Left kidney (tissue), 2 donors: ENCODE results near the gene TRIP4. TPM values are rescaled to one million over a fixed set of nuclear protein-coding genes. Genes with fewer than 3 reads are reported as not detected.

Experiments
- DNase-seq: peaks from one replicate; pipeline ENCODE4 v3.0.0-alpha.2; 2013
- polyA plus RNA-seq: library from polyadenylated mRNA; unstranded; fragments of 120-200 nt; gene quantifications from one replicate; pipeline ENCODE4 v1.2.1, GENCODE V29; 2013; ENCODE audit not compliant: insufficient read length

TRIP4 gene
- polyA plus RNA-seq, 1 donor, result 51.2 TPM

DNA sequence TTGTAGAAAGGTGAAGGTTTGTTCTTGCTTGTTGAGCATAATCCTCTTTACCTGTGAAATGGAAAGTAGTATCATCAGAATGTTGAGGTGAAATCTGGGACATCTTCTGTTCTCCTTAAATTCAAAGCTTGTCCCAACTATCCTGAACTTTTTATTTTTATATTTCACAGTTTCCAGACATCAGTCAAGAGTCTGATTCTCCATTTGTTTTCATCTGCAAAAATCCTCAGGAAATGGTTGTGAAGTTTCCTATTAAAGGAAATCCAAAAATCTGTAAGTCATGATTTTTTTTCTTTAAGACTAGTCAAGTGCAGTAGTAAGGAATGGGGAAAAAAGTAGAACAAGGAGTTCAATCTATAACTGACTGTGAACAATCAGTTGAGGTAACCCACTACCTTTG is 57.2 kb downstream of the TRIP4 start:
- DNase-seq, result no peak

DNA sequence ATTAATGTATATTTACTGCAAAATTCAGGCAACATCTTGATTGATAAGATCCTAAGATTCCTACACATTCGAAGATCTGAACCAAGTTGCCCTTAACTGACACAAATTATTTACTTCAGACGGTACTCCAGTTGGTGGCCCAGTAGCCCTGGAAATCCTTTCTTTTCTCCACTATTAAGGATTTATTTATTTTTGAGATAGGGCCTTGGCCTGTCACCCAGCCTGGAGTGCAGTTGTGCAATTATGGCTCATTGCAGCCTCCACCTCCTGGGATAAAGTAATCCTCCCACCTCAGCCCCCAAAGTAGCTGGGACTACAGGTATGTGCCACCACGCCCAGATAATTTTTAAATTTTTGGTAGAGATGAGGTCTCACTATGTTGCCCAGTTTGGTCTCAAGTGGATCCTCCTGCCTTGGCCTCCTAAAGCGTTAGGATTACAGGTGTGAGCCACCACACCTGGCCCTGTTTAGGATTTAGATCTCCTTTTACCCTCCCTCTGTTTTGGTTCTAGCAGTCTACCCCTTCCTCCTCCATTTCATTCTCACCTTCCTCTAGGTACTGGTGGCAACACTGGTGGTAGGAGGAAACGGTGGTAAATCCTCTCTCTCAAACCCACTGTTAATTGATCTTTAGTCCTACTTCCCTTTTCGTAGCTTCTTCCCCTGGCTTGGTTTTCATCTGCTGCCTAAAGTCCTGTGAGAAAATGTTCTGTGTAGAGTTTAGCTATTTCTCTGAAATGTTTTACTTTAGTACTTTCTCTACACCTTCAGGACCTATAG is 60.1 kb downstream of the TRIP4 start:
- no peak for DNase-seq

DNA sequence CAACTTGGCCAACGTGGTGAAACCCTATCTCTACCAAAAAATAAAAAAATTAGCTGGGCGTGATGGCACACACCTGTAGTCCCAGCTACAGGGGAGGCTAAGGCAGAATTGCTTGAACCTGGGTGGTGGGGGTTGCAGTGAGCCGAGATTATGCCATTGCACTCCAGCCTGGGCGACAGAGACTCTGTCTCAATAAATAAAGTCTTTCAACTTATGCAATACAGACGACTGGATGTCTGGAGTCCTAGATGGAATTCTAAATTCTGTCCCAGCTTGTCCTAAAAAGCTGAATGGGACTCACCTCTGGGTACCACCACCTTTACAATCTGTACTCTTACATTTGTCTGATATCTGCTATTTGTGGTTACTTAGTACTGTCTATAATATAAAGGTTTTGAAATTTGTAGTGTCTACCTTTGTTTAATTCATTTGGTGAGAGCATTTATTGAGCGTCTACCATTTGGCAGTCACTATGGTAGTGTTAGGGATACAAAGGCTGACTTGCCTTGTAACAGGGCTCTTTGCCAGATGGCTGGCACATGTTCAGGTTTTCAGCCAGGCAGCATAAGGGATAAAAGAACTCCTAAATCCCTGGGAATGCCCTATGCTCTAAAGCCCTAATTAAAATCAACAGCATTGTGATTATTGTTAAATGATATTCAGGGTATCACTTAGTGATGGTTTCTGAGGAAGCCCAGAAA is 65.5 kb downstream of the TRIP4 start:
- DNase-seq, result no peak

DNA sequence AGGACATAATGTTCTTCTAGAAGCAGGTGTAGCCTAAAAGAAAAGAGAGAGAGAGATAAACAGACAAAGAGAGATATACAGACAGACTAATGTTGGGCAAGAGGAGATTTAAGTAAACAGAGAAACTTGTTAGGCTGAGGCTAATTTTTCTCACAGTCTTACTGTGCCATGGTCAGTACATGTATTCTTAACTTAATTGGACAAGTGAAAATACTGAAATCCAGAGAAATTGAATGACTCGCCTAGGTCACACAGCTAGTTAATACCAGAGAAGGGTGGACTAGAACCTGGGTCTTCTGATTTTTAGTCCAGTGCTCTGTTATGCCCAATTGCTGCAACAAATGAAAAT is 66.0 kb downstream of the TRIP4 start:
- no peak for DNase-seq

DNA sequence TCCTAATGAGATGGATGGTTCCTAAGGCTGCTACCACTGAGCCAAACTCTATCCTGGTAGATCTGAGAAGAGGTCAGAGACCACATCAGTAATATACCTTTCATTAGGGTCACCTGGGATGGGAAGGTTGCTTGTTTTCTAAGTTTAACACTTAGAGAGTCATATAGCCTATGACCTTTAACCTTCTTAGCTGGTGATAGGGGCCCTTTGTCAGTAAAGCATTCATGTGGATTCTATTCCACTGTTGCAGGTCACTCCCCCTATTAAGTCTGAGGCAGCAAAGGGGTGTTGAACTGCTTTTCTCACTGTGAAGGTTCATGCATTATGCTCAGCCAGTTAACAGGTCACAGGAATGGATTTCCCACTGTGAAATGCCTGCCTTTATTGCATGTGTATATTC is 66.6 kb downstream of the TRIP4 start:
- DNase-seq, result no peak

DNA sequence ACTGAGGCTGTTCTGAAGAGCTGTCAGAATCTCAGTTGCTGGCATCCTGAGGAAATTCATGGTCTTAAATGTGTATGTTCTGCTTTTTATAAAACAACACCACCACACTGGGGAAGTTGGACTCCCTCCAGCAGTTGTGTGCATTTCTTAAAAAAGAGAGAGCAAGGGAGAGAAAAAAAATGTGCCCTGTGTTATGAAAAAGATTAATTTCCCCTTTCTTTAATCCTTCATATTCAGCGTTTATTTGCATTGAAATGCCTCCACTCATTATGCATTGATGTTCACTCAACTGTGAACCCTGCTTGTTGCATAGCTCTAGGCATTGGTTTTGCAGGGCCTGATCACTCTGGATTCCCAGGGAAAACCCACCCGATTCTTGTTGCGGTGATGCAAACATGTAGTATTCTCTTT is 68.3 kb downstream of the TRIP4 start:
- DNase-seq, result no peak

DNA sequence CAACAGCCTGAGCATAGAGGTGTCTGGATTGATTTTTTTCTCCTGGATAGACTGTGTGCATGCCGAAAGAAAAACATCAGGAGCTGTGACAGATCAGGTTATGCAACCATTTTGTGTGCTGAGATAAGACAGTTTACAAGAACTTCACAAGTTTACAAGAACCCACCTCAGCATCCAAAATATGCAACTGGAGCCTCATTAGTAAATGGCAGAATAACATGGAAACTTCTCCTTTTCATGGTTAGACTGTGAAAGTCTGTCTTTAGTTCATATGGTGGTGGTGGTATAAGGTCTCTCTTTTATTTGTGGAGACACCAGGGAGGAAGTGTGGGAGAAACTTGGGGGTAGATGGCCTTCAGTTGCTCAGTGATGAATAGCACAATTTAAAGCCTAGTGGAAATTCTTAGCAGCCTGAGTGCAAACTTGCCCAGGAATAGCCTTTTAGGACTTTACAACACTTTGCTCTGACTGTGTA is 69.0 kb downstream of the TRIP4 start:
- no peak for DNase-seq

DNA sequence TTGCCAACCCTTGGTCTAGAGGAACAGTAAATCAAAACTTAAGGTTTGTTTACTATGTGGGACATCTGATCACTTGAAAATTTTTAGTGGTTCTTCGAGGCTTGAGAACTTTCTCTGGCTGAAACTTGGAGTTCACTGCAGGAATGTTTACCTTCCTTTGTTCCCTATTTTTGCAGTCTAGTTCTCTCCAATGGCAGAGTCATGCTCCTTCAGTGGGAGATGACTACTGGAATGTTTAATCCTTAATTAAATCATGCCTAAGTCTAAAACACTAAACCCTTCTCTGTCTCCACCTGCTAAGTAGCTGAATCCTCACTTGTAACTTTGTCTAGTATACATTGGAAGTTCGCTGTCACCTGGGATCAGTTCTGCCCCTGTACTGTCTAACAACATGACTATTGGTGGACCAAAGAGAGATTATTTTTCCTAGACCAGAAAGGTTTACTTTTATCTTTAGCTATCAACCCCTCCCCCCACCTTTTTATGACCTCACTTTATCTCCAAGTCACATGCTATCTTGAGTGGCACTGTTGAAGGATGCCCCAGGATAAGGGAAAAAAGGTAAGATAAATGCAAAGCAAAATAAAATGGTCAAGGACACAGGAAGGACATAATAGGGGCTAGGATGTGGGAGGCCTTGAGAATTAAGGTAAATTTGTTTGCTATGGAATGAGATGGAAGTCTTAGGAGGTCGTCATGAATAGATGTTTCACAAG is 71.6 kb downstream of the TRIP4 start:
- no peak for DNase-seq

DNA sequence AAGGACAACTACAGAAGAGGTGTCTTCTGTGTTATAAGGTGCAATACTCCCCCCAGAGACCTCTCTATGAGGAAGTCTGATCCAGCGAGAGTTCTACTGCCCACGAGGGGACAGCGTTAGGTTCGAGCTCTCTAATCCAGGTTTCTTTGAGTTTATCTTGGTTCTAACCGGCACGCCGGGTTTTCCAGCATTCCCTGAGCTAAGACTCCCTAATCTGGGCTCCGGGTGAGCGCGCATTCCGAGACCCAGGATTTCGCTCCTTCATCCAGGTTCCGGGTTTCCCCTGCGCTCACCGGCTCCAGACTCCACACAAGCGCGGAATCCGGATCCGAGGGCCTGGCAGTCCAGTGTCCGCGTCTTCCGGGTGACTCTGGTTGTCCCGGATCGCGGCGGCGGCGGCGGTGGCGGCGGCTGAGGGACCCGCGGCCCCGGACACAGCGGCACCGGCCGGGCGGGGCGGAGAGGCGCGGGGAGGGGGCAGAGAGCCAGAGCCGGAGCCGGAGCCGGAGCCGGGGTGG is 72.6 kb downstream of the TRIP4 start, which contains the start of gene ZNF609:
ZNF609 (plus strand) TSS at position 373 of the 518 bp plus-strand sequence. CDS start 38,842 bp downstream, outside the sequence.
- peak; percentile 98 for DNase-seq

DNA sequence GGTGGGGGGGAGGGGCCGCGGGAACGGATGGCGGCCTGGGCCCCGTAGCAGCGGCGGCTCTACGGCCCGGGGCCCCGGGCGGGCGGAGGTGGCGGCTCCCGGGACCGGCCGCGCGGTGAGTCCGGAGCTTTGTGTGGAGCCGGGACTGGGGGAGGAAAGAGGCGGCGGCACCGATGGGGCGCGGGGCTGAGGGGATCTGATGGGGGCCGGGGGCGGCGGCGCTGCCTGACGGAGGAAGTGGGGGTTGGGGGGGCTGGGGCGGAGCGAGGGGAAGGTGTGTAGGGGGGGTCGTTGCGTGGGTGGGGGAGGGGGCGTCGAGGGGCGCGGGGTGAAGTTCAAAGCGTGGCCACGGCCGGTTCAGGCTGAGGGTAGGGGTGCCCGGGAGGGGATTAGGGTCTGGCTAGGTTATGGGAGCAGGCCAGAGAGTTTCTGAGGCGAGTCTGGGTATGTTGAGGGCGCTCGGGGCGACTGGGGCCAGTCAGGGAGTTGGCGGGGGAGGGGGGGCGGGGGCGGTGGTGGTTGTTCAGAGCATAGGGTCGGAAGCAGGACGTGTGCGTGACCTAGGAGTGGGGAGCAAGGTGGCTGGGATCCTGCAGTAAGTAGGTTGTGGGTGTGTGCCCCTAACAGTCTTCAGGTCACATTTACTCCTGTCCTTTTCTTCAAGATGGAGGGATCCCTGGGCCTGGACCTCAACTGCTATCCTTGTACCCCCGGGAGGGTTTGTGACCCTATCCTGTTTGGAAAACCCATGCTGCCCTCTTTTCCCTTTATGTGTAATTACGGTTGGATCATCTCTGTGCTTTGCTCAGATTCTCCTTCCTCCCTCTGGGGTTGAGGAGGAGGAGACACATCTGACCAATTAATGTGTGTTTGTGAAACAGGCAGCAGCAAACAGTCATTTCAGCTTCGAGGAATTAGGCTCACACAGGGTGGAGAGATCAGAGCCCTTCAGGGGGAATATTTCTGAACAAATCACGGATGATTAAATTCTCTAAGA is 73.4 kb downstream of the TRIP4 start:
- DNase-seq, result peak; percentile 74

DNA sequence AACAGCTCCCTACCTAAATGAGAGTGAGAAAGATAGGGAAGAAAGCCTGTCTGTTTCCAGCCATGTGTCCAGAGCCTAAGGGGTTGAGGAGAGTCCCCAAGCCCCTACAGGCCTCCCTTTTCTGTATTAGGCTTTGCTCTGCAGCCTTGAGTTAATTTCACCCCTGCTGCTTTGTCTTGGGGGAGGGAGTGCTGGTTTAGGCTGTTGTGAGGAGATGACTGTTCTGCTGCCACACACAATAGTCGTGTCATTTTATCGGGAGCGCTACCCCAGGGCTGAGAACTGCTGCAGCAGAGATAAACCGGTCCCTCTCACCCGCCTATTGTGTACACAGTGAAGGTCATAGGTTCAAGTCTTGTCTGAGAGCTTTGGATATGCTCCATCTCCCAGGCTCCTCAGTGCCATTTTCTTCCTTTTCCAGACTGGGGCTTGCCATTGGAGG is 74.1 kb downstream of the TRIP4 start:
- no peak for DNase-seq

DNA sequence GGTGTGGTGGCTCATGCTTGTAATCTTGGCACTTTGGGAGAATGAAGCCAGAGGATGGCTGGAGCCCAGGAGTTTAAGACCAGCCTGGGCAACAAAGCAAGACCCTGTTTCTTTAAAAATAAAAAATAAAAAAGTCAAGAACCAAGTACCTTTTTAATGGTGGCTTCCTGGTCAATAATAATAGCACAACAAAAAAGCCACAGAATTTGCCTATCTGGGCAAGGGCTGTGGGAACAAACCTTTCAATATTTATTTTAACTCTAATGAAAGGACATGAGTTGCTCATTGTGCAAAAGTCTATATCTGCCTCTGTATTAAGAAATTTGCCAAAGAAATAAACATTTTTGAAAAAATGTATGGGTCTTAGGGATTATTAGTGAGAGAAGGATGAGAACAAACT is 74.9 kb downstream of the TRIP4 start:
- no peak for DNase-seq

DNA sequence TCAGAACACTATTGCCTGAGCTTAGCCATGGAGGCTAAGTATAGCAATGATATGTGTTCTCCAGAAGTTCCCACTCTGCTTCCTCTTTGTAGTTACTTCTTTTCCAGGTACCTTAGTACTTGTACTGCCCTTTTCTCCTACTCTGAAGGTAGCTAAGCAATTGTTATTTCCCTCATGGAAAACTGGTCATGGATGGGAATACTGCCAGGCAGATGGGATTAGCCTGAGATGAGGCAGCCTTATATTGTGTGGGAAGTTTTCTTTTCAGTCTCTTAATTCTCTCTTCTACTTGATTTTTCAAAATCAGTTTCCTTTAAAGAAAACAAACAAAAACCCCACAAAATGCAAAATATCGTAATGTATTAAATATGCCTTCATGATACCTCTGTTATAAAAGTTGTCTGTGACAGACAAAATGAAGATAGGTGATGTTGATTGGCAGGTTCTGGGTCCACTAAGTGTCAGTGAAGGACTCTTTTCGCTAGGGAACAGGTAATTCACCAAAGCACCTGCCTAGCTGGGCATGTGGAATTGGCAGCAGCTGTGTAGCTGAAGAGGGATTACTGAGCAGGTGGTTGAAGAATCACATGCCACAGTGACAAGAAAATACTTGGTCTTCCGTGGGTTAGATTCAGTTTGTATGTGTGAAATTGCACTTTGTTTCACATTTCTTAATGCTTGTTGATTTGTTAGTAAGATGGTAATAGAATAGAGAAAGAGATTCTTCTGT is 76.8 kb downstream of the TRIP4 start:
- DNase-seq, result no peak

DNA sequence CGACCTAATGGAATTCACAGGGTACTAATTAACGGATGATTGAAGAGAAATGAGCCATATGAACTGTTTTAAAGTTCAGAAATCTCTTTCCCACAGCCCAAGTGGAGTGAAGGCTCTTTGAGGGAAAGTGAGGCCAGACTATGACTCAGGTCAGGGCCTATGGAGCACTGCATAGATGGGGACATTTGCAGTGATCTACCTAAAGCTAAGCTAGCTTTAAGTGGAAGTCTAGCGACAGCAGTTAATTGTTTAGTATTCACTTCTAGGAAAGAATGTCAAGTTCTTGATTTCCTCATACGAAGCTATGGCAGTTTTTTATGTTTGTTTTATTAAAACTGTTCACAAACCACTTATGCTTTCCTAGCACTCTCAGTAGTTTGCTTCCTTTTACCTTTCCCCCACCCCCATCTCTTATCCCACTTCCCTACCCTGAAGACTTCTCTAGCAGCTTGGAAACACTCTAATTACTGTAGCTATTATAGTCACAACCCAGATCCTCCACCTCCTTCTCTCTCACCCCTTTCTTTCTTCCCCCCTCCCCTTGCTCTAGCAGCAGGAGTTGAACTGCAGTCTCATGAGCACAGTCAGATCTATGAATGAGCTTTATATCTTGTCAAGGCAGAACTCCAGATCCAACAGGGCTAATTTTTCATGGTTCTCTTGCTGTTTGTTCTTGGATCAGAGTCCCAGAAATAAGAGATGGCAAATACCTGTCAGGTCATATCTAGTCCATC is 78.9 kb downstream of the TRIP4 start:
- no peak for DNase-seq

DNA sequence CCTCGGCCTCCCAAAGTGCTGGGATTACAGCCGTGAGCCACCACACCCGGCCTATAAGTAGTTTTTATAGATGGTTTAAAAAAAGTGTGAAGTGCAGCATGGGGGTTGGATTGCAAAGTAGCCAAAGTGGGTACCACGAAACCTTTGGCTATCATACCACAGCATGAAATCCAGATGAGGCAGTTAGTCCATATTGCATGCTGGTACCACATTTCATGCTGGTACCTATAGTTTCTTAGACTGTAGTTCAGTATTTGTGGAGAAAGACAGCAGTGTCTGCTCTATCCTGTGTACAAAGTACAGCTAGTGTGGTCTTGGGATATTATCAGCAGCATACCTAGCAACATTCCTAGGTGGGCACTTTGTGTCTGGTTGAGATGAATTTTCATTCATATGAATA is 84.5 kb downstream of the TRIP4 start:
- DNase-seq, result no peak

DNA sequence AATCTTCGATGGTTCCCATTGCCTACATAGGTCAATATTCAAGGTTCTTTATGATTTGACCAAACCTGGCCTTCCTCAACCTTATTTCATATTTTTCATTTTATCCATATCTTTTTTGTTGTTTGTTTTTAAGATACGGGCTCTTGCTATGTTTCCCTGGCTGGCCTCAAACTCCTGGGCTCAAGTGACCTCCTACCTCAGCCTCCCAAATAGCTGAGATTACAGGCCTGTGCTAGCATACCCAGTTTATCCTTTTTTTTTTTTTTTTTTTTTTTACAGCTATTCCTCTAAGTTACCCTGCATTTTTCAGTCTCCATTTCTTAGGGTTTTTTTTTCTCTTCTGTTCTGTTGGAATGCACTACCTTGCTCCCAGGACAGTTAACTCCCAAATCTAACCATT is 87.2 kb downstream of the TRIP4 start:
- DNase-seq, result no peak

DNA sequence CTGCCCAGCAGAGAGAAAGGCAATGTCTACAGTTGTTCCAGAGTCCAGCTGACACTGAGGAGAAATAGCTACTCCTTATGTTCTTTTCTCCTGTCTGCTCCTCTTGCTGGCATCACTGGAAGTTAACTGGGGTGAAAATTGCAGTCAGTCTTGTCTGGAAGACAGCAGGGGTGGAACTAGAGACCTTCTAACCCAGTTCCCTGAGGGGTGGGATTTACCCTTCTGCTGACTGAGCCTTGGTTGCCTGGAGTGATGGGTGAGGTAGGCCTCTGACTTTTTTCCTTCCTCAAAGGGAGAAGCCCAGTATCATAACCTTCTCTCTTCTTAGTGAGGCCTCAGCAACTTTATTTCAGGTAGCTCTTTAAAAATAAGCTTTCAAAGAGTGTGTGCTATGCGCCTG is 88.9 kb downstream of the TRIP4 start:
- no peak for DNase-seq

DNA sequence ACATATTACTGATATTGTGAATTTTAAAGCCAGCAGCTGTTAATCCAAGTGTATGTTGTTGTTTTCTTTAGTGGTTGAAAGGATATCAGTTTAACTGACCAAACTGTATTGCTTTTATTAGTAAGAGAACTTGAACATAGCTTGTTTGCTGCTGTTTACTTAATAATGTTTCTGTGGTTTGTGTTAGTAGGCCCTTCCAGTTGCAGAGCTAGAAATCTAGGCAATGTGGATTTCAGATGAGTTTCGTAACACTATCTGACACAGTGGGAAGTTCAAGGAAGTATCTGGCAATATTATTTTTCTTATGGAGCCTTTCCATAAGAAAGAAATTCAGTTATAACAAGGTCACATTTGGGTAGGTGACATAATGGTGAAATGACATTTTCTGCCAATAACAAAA is 91.2 kb downstream of the TRIP4 start:
- no peak for DNase-seq

DNA sequence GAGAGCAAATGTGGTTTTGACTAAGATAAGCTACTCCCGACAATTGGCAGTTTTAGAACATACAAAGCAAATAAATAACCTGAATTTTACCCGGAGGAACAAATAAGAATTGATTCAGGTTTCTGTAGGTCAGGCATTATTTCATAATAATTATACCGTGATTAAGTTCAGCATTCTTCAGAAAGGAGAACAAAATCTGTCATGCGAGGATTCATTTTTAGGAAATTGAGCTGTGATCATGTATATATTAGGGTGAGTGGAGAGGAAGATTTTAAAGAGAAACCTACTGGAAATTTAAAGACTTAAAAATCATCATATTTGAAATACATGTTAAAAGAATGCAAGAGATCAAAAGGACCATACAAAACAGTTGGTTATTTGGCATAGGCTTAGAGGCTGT is 93.3 kb downstream of the TRIP4 start:
- no peak for DNase-seq

DNA sequence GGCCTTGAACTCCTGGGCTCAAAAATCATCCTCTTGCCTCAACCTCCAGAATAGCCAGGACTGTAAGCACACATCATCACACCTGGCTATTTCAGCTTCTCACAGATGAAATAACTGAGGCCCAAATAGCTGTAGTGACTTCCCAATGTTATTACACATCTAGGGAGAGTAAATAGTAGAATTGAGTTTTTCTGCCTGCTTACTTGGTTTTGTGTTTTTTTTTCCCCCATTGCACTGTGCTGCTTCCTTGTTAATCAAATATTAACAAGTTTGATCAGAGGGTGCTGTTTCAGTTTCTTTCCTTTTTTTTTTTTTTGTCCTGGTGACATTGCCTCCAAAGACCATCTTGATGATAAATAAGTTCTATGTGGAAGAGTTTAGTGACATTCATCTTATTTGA is 96.1 kb downstream of the TRIP4 start:
- DNase-seq, result no peak
